SK-N-SH (cell line): ENCODE data around the gene GJB2.

Source experiments
- FOSL2 ChIP-seq: IDR thresholded peaks from 2 replicates; pipeline ENCODE4 v1.4.0; 2012; ENCODE audit warnings: low read depth, mild to moderate bottlenecking, moderate library complexity, borderline replicate concordance
- TF ChIP-seq, protein P1 (sequence below): fragments of 200-600 bp; sonication (generic); IDR thresholded peaks from 2 replicates; pipeline ENCODE4 v1.6.1; 2017; ENCODE audit warnings: antibody characterized with exemption, mild to moderate bottlenecking, moderate library complexity

GRCh38 chr13:20160306-20161274 is 32.1 kb downstream of the GJB2 start, which contains the start of gene GJA3:
- TF ChIP-seq FOSL2: no peak
- TF ChIP-seq, protein P1, sequence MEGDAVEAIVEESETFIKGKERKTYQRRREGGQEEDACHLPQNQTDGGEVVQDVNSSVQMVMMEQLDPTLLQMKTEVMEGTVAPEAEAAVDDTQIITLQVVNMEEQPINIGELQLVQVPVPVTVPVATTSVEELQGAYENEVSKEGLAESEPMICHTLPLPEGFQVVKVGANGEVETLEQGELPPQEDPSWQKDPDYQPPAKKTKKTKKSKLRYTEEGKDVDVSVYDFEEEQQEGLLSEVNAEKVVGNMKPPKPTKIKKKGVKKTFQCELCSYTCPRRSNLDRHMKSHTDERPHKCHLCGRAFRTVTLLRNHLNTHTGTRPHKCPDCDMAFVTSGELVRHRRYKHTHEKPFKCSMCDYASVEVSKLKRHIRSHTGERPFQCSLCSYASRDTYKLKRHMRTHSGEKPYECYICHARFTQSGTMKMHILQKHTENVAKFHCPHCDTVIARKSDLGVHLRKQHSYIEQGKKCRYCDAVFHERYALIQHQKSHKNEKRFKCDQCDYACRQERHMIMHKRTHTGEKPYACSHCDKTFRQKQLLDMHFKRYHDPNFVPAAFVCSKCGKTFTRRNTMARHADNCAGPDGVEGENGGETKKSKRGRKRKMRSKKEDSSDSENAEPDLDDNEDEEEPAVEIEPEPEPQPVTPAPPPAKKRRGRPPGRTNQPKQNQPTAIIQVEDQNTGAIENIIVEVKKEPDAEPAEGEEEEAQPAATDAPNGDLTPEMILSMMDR: no peak
